GM19238 (cell line): ENCODE data around the gene GATA3.

Experiments
- DNase-seq: peaks from one replicate; pipeline ENCODE4 v3.0.0; 2011; ENCODE audit warnings: low spot score; ENCODE audit not compliant: insufficient read length

The GATA3 gene

GRCh38 chr10:8064436-8064835, 9.9 kb downstream of the GATA3 start:
- no peak for DNase-seq

DNA sequence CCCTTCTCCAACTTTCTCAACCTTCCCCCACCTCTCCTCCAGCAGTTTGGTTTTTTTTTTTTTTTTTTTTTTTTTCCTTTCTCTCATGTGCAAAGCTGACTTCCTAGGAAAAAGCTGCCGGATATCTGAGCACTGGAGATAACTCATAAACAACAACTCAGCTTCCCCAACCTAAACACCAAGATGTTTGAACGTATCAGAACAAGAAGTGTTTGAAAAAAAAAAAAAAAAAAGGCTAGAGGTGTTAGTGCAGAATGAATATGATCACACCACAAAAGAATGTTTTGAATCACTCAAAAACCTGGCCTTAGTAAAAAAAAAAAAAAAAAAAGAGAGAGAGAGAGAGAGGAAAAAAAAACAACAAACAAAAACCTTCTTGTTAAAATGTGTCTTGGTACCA, 11.2 kb downstream of the GATA3 start:
- DNase-seq: no peak

GRCh38 chr10:8066124-8066523, 11.6 kb downstream of the GATA3 start:
- DNase-seq: no peak

DNA sequence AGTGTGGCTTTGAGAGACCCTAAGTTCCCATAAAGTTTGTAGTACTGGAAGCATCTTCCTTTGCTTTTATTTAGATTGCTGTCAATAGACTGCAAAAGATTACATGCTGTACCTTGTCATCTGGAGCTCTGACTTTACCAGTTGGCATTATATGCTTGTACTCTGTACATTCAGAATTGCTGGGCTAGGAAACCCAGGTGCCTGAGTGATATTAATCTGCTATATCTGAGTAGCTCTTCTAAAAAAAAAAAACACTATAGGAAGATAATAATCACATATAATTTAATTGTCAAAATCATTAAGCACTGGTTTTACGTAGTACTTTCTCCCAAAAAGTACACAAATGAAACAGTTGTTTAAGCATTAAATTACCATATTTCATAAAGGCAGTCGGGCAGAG, 12.3 kb downstream of the GATA3 start:
- no peak for DNase-seq

- DNase-seq: no peak
Observed at GRCh38 chr10:8069108-8069507, 14.6 kb downstream of the GATA3 start.

- DNase-seq: no peak
Observed at GRCh38 chr10:8069627-8070026, 15.1 kb downstream of the GATA3 start.

DNA sequence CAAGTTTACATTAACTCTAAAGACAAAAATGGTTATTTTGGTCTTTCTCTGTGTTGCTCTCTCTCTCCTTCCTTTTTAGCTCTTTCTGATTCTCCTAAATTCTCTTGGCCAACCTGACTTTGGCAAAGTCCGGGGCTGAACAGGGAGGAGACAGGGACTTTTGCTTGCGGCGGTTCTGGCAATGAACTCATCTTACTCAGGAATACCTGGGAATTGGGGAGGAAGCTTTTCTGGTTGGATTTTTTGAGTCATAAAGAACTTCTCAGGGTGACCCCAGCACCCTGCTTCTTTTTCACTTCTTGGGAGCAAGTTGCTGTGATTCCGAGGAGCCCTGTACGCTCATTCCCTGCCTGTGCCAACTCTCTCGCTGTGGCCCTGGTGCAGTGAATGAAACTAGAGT, 16.0 kb downstream of the GATA3 start:
- no peak for DNase-seq

- no peak for DNase-seq
Observed at GRCh38 chr10:8071006-8071405, 16.5 kb downstream of the GATA3 start.

- DNase-seq: no peak
Observed at GRCh38 chr10:8071666-8072065, 17.2 kb downstream of the GATA3 start.

DNA sequence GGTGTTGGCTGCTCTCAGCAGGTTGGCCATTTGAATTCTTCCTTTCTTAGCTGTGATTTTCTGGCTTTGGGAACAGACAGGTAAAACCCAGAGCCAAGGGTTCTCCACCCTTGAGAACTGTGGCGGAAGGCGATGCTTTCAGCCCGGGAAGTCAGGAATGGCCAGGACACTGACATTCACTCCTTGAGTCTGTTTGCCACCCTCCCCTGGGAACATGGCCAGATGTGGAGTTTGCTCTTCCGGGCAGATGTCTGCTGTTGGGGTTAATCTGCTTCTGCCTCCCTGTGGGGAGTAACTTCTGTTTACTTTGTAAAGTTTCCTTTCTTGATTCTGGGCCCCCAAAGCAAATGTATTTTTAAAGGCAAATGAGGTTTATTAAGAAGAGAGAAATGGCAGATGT, 17.7 kb downstream of the GATA3 start:
- no peak for DNase-seq

DNA sequence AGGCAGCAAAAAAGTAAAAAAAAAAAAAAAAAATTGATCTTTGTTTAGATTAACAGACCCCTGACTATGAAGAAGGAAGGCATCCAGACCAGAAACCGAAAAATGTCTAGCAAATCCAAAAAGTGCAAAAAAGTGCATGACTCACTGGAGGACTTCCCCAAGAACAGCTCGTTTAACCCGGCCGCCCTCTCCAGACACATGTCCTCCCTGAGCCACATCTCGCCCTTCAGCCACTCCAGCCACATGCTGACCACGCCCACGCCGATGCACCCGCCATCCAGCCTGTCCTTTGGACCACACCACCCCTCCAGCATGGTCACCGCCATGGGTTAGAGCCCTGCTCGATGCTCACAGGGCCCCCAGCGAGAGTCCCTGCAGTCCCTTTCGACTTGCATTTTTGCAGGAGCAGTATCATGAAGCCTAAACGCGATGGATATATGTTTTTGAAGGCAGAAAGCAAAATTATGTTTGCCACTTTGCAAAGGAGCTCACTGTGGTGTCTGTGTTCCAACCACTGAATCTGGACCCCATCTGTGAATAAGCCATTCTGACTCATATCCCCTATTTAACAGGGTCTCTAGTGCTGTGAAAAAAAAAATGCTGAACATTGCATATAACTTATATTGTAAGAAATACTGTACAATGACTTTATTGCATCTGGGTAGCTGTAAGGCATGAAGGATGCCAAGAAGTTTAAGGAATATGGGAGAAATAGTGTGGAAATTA, 19.4 kb downstream of the GATA3 start:
- DNase-seq: no peak

GRCh38 chr10:8074881-8075280, 20.4 kb downstream of the GATA3 start:
- DNase-seq: no peak

DNA sequence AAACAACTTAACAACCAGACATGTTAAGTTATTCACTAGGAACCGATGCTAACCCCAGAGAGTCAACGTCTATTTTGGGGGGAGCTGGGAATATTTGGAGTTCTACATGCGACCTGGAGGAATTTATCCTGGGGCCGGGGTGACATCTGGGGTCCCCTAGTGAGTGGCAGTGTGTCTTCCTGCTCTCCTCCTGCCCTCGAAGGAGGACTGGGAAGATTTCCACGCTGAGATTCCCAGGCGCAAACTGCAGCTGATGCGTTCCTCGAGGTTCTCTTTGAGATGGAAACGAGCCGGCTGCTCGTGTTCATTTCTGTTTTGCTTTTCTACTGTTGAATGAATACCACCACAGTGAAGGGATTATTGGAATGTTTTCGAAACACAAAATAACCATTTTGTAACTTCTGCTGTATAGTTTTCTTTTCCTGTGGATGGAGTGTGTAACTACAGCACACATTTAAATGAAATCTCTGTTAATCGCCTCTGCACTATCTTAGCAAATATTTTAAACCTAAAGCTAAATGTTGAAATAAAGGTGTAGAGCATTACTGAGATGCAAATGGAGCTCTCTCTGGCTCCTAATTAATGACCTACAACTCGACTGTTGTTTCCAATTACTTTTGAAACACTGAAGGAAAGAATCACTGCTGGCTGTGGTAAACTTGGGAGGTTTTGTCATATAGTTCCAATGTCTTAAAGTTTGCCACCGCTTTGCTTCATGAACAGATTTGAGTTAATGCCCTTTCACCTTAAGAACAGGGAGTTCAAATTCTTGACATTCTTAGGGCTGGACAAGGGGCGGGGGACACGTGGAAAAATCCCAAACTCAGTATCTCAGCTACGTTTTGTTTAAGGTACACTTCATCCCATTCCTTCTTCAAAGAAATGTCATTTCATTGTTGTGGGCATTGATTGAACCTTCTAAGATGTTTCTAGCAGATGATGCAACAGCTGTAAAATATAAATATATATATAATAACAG, 21.1 kb downstream of the GATA3 start:
- DNase-seq: no peak

DNA sequence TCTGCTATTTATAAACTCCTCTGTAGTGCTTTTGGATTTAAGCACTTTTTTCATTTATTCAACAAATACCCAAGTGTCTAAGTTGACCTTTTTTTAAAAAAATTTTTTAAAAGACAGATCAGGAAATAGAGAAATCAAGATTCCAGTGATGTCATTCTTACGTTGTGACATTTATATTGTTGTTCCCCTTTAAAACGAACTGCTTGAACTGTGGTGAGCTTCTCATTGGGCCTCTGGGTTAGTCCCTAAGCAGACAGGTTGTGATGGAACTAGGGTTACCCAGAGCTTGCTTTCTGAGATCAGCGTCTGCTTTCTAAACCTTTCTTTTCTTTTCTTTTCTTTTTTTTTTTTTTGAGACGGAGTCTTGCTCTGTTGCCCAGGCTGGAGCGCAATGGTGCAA, 22.4 kb downstream of the GATA3 start:
- DNase-seq: no peak

GRCh38 chr10:8078027-8078426, 23.5 kb downstream of the GATA3 start:
- no peak for DNase-seq

- DNase-seq: no peak
Observed at GRCh38 chr10:8079126-8079525, 24.6 kb downstream of the GATA3 start.

GRCh38 chr10:8084799-8085198, 30.3 kb downstream of the GATA3 start:
- DNase-seq: no peak

- DNase-seq: no peak
Observed at GRCh38 chr10:8085251-8085650, 30.8 kb downstream of the GATA3 start.

DNA sequence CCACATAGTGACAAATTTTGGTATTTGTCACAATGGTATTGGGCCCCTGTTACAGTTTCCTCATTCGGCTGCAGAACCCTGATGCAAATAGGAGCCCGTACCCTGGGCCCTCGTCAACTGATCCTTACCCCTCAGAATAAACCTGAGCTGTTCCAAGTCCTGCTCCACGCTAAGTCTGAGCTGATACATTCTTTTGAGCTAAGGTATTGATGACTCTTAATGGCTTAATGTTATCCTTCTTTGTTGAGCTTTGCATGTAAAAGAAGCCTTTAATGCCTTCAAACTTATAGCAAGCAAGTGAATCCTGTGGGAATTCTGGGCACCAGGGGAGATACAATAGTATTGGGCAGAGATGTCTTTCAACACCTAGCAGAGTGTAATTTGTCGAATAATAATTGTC, 31.8 kb downstream of the GATA3 start:
- no peak for DNase-seq

- no peak for DNase-seq
Observed at GRCh38 chr10:8088504-8088903, 34.0 kb downstream of the GATA3 start.

GRCh38 chr10:8092428-8092827, 37.9 kb downstream of the GATA3 start:
- no peak for DNase-seq

DNA sequence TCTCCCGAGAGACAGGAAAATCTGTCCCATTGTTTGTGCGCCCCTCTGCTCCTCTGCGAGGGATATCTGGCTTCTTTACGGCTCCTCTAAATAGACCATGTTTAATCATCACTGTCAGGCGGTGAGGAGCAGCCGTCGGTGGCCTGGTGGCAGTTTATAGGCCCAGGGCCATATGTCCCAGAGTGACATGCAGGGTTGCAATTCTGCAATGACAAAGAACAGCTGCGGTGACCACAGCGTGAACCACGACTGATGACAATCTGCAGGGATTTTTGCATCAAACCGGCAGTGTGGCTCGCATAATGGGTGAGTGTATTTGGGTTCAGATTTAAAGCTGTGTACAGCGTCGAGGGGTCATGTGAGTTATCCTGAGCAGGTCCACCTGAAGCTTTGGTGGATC, 41.5 kb downstream of the GATA3 start:
- DNase-seq: no peak

DNA sequence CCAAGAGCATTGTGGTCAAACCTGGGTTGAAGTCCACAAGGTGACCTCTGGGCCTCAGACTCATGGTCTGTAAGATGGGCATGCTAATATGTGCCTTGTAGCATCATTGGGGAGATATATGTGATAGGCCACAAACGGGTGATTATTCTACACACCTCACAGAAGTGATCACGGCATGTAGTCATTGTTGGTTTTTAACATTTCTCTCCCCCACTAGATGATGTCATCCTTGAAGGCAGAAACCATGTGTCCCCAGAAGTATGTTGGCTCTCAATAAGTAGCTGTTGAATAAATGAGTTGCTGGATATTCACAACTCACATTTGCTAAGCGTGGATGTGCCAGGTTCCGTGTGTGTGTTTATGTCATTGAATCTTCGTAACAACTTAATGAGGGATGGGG, 42.4 kb downstream of the GATA3 start:
- DNase-seq: no peak
